ENCODE data around the gene PPIL4. TPM values are rescaled to one million over a fixed set of nuclear protein-coding genes. Genes with fewer than 3 reads are reported as not detected.

The PPIL4 gene
- total and polyA plus RNA-seq, 2 experiments from 2014 or later, result 35.1 to 47.3 TPM

GRCh38 chr6:149476789-149477455 lies 68.9 kb downstream of the PPIL4 start:
- H3K27ac ChIP-seq (ENCODE audit: low read depth), result no peak overlapping the region
- H4K20me1 ChIP-seq (replicated peaks; ENCODE audit: insufficient read depth), result no peaks in the 10 kb centered on the region
- Mint-ChIP-seq H3K27ac (no peak overlapping the region), H3K9me3 (no peaks in the 10 kb centered on the region), H3K4me3 (no peak overlapping the region), H3K4me1 (peaks cover 8% of the 10 kb centered on the region; the same call in 2 of the 3 replicates), H3K27me3 (ENCODE audit: insufficient read depth, low read depth, poor library complexity) (peaks cover 7% of the 10 kb centered on the region), H3K36me3 (ENCODE audit: low read depth) (no peaks in the 10 kb centered on the region)
- H3K79me2 ChIP-seq (replicated peaks; ENCODE audit: insufficient read depth), result no peaks in the 10 kb centered on the region
- no peak overlapping the region for H3K4me2 ChIP-seq
- no peaks in the 10 kb centered on the region for H3F3A ChIP-seq (replicated peaks; ENCODE audit: low read depth)
- no peaks in the 10 kb centered on the region for H3K27me3 ChIP-seq (ENCODE audit: insufficient read depth)
- ATAC-seq (no peak), DNase-seq (ENCODE audit: low spot score) (no peak)
- TF ChIP-seq JUNB (IDR thresholded peaks at IDR 0.05; ENCODE audit: unreplicated experiment) (no peak), POLR2AphosphoS5 (IDR thresholded peaks at IDR 0.05; ENCODE audit: low read depth) (no peak), STAT1 (IDR thresholded peaks at IDR 0.05; ENCODE audit: unreplicated experiment) (no peak), NANOG (IDR thresholded peaks at IDR 0.05; ENCODE audit: borderline replicate concordance) (no peak), ZNF114 (CRISPR knock-in tag; IDR thresholded peaks at IDR 0.05) (no peak), EZH2phosphoT487 (IDR thresholded peaks at IDR 0.05; ENCODE audit: unreplicated experiment) (no peak)
- TF ChIP-seq, protein P1, sequence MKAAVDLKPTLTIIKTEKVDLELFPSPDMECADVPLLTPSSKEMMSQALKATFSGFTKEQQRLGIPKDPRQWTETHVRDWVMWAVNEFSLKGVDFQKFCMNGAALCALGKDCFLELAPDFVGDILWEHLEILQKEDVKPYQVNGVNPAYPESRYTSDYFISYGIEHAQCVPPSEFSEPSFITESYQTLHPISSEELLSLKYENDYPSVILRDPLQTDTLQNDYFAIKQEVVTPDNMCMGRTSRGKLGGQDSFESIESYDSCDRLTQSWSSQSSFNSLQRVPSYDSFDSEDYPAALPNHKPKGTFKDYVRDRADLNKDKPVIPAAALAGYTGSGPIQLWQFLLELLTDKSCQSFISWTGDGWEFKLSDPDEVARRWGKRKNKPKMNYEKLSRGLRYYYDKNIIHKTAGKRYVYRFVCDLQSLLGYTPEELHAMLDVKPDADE (IDR thresholded peaks at IDR 0.05), result no peak
- TF ChIP-seq, protein P2, sequence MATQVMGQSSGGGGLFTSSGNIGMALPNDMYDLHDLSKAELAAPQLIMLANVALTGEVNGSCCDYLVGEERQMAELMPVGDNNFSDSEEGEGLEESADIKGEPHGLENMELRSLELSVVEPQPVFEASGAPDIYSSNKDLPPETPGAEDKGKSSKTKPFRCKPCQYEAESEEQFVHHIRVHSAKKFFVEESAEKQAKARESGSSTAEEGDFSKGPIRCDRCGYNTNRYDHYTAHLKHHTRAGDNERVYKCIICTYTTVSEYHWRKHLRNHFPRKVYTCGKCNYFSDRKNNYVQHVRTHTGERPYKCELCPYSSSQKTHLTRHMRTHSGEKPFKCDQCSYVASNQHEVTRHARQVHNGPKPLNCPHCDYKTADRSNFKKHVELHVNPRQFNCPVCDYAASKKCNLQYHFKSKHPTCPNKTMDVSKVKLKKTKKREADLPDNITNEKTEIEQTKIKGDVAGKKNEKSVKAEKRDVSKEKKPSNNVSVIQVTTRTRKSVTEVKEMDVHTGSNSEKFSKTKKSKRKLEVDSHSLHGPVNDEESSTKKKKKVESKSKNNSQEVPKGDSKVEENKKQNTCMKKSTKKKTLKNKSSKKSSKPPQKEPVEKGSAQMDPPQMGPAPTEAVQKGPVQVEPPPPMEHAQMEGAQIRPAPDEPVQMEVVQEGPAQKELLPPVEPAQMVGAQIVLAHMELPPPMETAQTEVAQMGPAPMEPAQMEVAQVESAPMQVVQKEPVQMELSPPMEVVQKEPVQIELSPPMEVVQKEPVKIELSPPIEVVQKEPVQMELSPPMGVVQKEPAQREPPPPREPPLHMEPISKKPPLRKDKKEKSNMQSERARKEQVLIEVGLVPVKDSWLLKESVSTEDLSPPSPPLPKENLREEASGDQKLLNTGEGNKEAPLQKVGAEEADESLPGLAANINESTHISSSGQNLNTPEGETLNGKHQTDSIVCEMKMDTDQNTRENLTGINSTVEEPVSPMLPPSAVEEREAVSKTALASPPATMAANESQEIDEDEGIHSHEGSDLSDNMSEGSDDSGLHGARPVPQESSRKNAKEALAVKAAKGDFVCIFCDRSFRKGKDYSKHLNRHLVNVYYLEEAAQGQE (IDR thresholded peaks at IDR 0.05; ENCODE audit: unreplicated experiment), result no peak
- H2AFZ ChIP-seq, result no peak overlapping the region
- H3K9me2 ChIP-seq (ENCODE audit: insufficient read depth), result no peaks in the 10 kb centered on the region
- no peaks in the 10 kb centered on the region for H3K36me3 ChIP-seq (ENCODE audit: insufficient read depth)
- H3K4me3 ChIP-seq, result no peak overlapping the region
- H3K4me1 ChIP-seq (ENCODE audit: insufficient read depth), result 0 out of 2 replicates have a peak, but pooled peaks cover 6% of the 10 kb centered on the region

DNA sequence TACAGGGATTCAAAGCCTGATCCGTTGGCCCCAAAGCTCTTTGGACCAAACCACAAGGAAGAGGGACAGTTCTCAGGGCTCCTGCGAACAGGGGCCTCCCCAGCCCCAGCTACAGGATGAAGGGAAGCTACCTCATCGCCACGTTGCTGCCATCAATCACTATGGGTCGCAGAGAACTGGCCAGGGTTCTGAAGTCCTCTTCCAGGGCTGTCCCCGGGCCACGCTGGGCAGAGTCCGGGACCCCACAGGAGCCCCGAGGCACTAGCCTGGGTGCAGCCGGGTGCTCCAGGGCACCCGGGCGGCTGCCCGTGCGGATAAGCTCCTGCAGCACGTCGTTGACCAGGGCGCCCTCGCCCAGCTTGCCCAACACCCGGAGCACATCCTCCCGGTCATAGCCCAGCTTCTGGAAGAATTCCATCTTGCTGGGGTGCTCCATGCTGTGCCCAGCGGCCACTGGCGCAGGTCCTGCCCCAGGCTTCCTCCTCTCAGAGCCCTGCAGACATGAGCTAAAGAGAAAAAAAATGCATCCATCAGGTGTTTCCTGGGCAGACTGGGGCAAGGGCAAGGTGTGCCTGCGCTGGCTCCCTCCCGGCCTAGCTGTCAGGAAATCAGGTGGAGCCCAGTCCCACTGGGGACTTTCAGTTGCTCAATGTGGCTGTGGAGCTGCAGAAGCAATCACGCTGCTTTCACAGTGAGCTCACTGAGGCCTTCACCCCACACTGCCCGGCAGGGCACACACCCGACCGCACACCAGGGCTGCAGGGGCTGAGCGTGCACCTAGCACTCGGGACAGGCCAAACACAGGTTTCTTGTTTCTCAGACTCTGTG lies 71.5 kb downstream of the PPIL4 start:
- Histone ChIP-seq H3F3A (replicated peaks; ENCODE audit: low read depth) (no peaks in the 10 kb centered on the region), H2AFZ (no peak overlapping the region), H3K79me2 (replicated peaks; ENCODE audit: insufficient read depth) (no peaks in the 10 kb centered on the region), H3K4me2 (no peak overlapping the region), H3K4me1 (ENCODE audit: insufficient read depth) (0 out of 2 replicates have a peak, but pooled peaks cover 6% of the 10 kb centered on the region), H3K9me2 (ENCODE audit: insufficient read depth) (no peaks in the 10 kb centered on the region), H4K20me1 (replicated peaks; ENCODE audit: insufficient read depth) (no peaks in the 10 kb centered on the region), H3K4me3 (no peak overlapping the region), H3K27me3 (ENCODE audit: insufficient read depth) (no peaks in the 10 kb centered on the region), H3K27ac (ENCODE audit: low read depth) (no peak overlapping the region), H3K36me3 (ENCODE audit: insufficient read depth) (no peaks in the 10 kb centered on the region)
- TF ChIP-seq CTCF (conservative IDR thresholded peaks at IDR 0.05; ENCODE audit: low read depth in 2 of 2), result no peak
- TF ChIP-seq, protein P1 (IDR thresholded peaks at IDR 0.05), result no peak
- TF ChIP-seq NANOG (IDR thresholded peaks at IDR 0.05; ENCODE audit: borderline replicate concordance), result no peak
- TF ChIP-seq, protein P2 (IDR thresholded peaks at IDR 0.05; ENCODE audit: unreplicated experiment), result peak; percentile 61
- no peak for TF ChIP-seq EZH2 (IDR thresholded peaks at IDR 0.05; ENCODE audit: low read depth, unreplicated experiment)
- H3K36me3 Mint-ChIP-seq (ENCODE audit: low read depth), result no peaks in the 10 kb centered on the region
- H3K4me3 Mint-ChIP-seq, result no peak overlapping the region
- no peaks in the 10 kb centered on the region for H3K9me3 Mint-ChIP-seq
- peaks cover 7% of the 10 kb centered on the region for H3K27me3 Mint-ChIP-seq (ENCODE audit: insufficient read depth, low read depth, poor library complexity)
- ATAC-seq (peak; percentile 74), DNase-seq (ENCODE audit: low spot score) (no peak)
- H3K4me1 Mint-ChIP-seq, result peaks cover 8% of the 10 kb centered on the region; the same call in 2 of the 3 replicates
- no peak overlapping the region for H3K27ac Mint-ChIP-seq

Data from GM23338 (cell line).